ENCODE measurements around the gene HEXIM1. TPM values are rescaled to one million over a fixed set of nuclear protein-coding genes. Genes with fewer than 3 reads are reported as not detected.
"Not testable (repeated sequence)": the region's sequence is repeated elsewhere in the genome, so short reads cannot be mapped to it uniquely, and the experiment has no call there.

The HEXIM1 gene
- total RNA-seq, 1 donor from 2014 or later = 22.6 TPM

DNA sequence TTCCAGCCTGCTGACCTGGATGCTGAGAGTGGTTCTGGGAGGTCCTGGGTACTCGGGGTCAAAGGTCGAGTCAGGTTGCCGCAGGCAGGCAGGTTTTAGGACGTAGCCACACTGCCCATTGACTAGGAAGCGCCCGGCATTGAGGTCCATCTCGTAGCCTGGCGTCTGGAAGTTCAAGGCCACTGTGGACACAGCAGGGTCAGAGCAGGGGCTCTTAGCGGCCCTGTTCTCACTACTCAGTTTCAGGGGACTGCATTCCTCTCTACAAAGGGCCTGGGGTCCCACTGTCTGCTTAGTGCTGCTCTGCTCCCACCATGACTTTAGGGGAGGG, 34.9 kb upstream of the HEXIM1 start:
- ATAC-seq = no peak

GRCh38 chr17:45114117-45114932, 34.0 kb upstream of the HEXIM1 start:
- ATAC-seq = no peak

DNA sequence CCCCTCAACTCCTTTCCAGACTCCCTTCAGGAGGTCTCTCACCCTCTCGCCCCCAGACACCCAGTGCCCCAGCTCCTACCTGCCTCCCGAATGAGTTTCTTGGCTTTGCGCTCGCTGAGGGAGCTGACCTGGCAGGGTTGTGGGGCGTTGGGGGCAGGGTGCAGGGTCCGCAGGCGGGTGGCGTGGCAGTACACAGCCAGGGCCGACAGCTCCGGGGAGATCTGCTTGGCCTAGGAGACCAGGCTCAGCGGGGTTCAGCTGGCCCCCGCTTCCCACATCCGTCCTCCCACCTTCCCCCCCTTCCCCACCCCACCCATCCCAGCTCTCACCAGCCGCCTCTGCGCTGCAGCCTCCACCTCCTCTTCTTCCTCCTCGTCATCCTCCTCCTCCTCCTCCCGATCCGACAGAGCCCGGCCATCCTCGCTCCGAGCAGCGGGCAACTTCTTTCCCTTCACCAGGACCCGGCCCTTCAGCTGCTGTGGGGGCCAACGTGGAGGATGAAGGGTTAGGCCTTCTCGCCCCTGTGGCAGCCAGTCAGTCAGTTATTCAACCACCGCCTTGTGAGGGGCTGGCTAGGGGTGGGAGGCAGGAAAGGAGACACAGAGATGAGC, 33.2 kb upstream of the HEXIM1 start:
- ATAC-seq = no peak

- no peak for ATAC-seq
Observed at GRCh38 chr17:45115871-45116270, 32.4 kb upstream of the HEXIM1 start.

DNA sequence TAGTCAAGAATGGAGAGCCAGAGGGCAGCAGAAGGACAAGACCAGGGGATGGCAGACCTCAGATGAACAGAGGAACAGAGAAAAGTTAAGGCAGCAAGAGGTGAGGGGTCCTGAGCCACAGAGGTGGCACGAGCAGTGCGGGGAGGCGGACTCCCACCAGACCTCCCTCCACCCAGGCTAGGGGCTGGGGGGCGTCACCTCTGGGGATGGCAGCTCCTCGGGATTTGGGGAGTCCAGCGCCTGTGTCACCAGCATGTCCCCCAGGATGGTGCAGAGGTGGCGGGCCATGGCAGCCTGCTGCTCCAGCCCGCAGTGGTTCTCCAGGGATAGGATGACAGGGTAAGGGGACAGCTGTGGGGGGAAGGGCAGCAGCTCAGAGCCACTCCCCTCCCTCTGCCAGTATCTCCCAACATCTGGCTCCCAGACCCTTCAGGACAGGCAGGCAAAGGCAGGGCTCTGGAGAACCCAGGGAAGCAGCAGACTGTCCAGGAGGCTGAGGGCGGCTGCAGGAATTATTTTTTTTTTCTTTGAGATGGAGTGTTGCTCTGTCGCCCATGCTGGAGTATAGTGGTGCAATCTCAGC, 31.8 kb upstream of the HEXIM1 start:
- ATAC-seq = no peak

DNA sequence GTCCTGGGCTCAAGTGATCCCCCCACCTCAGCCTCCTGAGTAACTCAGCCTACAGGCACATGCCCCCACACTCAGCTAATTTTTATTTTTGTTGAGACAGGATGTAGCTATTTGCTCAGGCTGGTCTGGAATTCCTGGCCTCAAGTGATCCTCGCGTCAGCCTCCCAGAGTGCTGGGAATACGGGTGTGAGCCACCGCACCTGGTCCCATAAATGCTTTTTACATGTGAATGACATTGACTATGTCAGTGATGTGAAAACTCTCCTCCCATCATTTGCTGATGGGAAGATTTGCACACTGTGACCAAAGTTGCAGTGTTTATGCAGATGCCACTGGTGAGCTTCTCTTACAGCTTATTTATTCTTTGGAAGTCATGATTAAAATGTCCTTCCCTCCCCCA, 30.9 kb upstream of the HEXIM1 start:
- ATAC-seq = no peak

DNA sequence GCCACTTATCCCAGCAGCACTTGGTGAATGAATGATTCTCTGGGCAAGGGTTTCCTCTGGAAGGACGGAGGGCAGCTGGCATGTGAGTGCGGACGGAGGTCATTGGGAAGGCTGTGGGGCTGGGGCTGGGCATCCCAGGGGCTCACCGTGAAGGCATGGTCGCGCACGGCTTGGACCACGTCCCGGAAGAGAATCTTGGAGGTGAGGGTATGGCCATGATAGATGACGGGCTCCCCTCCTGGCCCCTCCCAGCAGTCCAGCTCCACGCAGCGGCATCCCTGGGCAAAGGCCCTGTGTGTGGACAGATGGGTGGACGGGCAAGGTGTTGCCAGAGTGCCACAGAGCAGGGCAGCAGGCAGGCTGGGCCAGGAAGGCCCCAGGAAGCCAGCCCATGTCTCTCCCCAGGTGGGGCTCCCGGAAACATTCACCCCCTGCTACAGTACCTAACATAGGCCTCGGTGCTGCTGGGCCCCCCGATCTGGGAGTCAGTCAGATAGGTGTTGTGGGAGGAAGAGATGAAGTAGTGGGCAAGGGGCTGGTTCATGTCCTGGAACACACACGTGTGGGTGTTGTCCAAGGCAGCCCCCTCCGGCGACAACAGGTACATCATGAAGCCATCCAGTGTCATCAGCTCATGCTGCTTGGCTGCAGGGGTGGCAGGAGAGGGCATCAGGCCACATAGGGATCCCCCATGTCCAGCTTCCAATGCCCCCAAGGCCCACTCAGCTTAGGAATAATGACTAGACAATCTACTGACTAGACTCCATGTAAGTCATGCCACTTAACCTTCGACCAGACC, 30.2 kb upstream of the HEXIM1 start:
- no peak for ATAC-seq

GRCh38 chr17:45118691-45119090, 29.6 kb upstream of the HEXIM1 start:
- no peak for ATAC-seq

DNA sequence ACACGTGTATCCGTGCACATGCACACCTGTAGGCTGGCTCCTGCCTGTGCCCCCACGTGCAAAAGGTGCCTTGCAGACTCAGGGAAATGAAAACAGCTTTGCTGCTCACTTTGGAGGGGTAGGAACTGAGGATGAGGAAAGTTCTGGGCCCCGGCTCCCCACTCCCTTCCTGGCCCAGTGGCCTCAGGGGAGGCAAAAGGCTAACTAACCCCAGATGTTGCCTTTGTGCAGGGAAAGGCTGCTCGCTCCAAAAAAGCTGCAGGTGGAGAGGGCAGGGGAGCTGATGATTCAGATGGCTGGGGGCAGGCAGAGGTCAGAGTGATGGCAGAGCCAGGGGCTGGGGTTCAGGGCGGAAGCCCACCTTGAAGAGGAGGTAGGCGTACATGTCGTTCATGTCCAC, 28.3 kb upstream of the HEXIM1 start:
- no peak for ATAC-seq

DNA sequence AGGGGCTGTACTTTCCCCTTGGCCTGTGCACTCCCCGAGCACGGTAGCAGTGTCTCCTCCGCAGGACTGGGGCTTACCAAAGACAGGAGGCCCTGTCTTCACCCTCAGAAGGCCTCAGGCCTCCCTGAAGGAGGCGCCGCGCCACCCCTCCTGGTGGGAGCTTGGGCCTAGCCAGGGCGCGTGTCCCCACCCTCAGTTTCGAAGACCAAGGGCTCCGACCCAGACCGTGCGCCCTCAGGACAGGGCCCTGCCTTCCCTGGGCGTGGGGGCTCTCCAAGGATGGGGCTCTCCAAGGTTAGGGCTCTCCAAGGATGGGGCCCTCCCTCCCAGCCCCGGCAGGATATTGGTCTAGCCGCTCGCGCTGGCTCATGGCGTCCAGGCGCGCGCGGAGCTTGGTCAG, 27.7 kb upstream of the HEXIM1 start:
- ATAC-seq = no peak

GRCh38 chr17:45121055-45121454, 27.2 kb upstream of the HEXIM1 start:
- no peak for ATAC-seq

- ATAC-seq = no peak
Observed at GRCh38 chr17:45123076-45123770, 25.1 kb upstream of the HEXIM1 start.

DNA sequence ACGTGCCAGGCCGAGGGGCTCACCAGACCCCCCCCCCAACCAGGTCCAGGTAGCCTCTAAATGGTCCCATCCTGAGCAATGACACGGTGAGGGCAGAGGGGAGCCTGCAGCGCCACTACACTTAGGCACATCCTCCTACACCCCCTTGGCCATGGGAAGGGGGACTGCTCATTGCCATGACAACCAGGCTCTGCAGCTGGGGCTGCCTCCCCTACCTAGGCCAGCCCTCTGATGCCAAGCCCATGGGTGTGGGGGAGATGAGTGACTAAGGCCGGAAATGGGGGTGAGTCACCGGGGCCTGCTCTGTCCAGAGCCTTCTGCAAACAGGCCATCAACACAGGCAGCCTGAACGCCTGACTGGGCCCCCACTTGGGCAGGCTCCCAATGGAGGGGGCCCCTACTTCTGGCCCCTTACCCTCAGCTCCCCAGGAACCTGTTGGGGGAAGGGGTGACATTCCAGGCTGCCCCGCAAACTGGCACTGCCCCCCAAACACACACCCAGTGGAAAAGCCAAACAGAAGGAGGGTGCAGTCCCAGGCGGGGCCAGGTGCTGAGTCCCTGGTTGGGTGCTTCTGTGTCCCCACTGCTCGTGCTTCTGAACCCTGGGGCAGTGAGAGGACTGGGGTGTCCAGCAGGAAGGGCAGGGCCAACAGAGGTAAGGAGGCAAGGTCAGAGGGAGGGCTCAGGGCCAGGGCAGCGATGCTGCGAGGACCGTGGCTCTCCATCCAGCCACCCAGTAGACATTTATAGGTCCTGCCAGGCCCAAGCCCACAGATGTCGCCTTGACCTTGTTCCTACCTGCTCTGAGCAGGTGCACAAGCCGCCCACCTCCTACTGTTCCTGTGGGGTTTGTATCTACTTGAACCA, 24.1 kb upstream of the HEXIM1 start:
- ATAC-seq = peak; percentile 86

- not testable (repeated sequence) for ATAC-seq
Observed at GRCh38 chr17:45124797-45125122, 23.5 kb upstream of the HEXIM1 start.

- ATAC-seq = no peak
Observed at GRCh38 chr17:45125509-45125908, 22.8 kb upstream of the HEXIM1 start.

DNA sequence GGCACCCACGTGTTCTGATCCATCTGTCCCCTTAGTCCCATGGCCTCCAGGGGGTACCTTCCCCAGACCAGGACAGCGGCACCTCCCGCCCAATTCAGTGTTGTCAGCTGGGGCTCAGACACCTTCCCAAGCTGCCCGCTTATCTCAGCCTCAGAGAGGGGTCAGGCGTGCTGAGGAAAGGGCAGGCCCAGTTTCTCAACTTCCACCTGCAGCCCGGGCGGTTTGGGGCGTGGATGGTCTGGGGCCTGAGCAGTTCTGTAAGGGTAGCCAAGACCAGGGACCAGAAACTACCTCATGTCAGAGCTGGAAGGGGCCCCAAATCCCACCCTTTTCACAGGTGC, 21.1 kb upstream of the HEXIM1 start:
- ATAC-seq = no peak

DNA sequence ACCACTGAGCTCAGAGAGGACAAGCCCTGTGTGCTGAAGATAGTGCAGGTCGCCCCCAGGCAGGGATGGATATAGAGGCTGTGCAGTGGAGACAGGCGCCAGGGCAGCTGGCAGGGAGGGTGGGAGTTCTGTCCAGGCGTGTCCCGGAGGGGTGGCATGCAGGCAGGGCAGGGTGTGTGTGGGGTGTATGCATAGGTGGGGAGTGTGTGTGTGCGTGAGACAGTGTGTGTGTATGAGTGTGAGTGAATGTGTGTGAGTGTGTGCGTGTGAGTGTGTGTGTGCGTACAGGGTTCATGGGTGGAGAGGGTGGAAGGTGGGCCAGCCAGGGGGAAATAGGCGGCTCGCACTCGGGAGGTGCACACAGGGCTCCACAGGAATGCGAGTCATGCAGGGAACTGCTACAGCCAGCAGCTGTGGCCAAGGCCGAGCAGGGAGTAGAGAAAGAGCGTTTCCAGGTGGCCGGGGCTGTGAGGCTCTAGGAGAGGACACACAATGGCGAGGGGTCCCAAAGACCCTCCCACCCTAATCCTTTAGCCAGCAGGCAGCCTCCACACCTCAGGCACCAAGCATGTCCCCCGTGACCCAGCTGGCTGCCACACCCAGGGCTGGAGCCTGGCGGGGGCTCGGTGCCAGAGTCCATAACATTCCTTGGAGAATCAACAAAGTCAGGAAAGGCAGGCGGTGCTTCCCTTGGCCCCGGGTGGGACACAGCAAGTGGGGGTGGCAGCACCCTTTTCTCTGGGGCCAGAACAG, 20.6 kb upstream of the HEXIM1 start:
- peak; percentile 2 for ATAC-seq

GRCh38 chr17:45128331-45128730, 19.9 kb upstream of the HEXIM1 start:
- ATAC-seq = no peak

DNA sequence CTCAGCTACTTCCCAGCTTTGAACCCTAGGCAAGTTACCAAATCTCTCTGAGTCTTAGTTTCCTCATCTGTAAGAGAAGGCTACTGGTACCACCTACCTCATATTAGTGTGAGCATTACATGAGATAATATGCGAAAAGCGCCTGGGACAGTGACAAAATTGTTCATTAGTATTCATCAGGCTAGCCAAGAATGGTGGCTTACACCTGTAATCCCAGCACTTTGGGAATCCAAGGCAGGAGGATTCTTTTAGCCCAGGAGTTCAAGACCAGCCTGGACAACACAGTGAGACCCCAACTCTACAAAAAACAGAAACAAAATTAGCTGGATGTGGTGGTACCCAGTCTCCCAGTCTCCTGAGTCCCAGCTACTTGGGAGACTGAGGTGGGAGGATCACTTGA, 19.3 kb upstream of the HEXIM1 start:
- no peak for ATAC-seq

- ATAC-seq = peak; percentile 40
Observed at GRCh38 chr17:45129426-45129939, 18.8 kb upstream of the HEXIM1 start.

All from esophagus mucosa (tissue), 1 donor.